Measurements from ENCODE around the gene LPP. TPM values are rescaled to one million over a fixed set of nuclear protein-coding genes. Genes with fewer than 3 reads are reported as not detected.

LPP gene
- total RNA-seq, 4 donors from 2014 or later = 109 to 170 (median 132) TPM

- H3K27me3 ChIP-seq = no peaks in the 10 kb centered on the region
- TF ChIP-seq CTCF (IDR thresholded peaks at IDR 0.05) = no peak
- TF ChIP-seq POLR2A (IDR thresholded peaks at IDR 0.05) = no peak
- H3K27ac ChIP-seq = no peak overlapping the region
- no peaks in the 10 kb centered on the region for H3K4me1 ChIP-seq
- H3K9me3 ChIP-seq = no peaks in the 10 kb centered on the region
- H3K36me3 ChIP-seq = no peaks in the 10 kb centered on the region
- no peak for DNase-seq
- no peak overlapping the region for H3K4me3 ChIP-seq
Measured at GRCh38 chr3:188656196-188656982, 502.4 kb downstream of the LPP start.

- H3K27me3 ChIP-seq = no peaks in the 10 kb centered on the region
- no peak overlapping the region for H3K27ac ChIP-seq
- no peaks in the 10 kb centered on the region for H3K36me3 ChIP-seq
- no peaks in the 10 kb centered on the region for H3K4me1 ChIP-seq
- DNase-seq = no peak
- H3K9me3 ChIP-seq = no peaks in the 10 kb centered on the region
- TF ChIP-seq POLR2A (IDR thresholded peaks at IDR 0.05) (no peak), CTCF (IDR thresholded peaks at IDR 0.05) (no peak)
- H3K4me3 ChIP-seq = no peak overlapping the region
Measured at GRCh38 chr3:188658606-188659005, 504.6 kb downstream of the LPP start.

- DNase-seq = no peak
- TF ChIP-seq CTCF (IDR thresholded peaks at IDR 0.05) = no peak
- TF ChIP-seq POLR2A (IDR thresholded peaks at IDR 0.05) = no peak
- H3K27me3 ChIP-seq = no peaks in the 10 kb centered on the region
- no peak overlapping the region for H3K4me3 ChIP-seq
- H3K36me3 ChIP-seq = no peaks in the 10 kb centered on the region
- no peak overlapping the region for H3K27ac ChIP-seq
- H3K4me1 ChIP-seq = no peaks in the 10 kb centered on the region
- no peaks in the 10 kb centered on the region for H3K9me3 ChIP-seq
Measured at GRCh38 chr3:188659449-188660090, 505.6 kb downstream of the LPP start.

GRCh38 chr3:188660415-188660814 is 506.5 kb downstream of the LPP start:
- Histone ChIP-seq H3K27me3 (no peaks in the 10 kb centered on the region), H3K4me1 (no peaks in the 10 kb centered on the region), H3K4me3 (no peak overlapping the region), H3K9me3 (no peaks in the 10 kb centered on the region), H3K27ac (no peak overlapping the region), H3K36me3 (no peaks in the 10 kb centered on the region)
- no peak for DNase-seq
- TF ChIP-seq CTCF (IDR thresholded peaks at IDR 0.05) = no peak
- TF ChIP-seq POLR2A (IDR thresholded peaks at IDR 0.05) = no peak

GRCh38 chr3:188661806-188662205 is 507.8 kb downstream of the LPP start:
- H3K4me1 ChIP-seq = no peaks in the 10 kb centered on the region
- H3K36me3 ChIP-seq = no peaks in the 10 kb centered on the region
- no peaks in the 10 kb centered on the region for H3K27me3 ChIP-seq
- DNase-seq = no peak
- H3K9me3 ChIP-seq = no peaks in the 10 kb centered on the region
- H3K4me3 ChIP-seq = no peak overlapping the region
- TF ChIP-seq POLR2A (IDR thresholded peaks at IDR 0.05) = no peak
- TF ChIP-seq CTCF (IDR thresholded peaks at IDR 0.05) = no peak
- no peak overlapping the region for H3K27ac ChIP-seq

All from Peyer's patch (tissue), 4 donors.